BE2C (cell line): ENCODE measurements around the gene SPDYC.
A peak's percentile ranks its signal among the peaks of the same experiment; 100 is the strongest.
"Not testable (repeated sequence)": the region's sequence is repeated elsewhere in the genome, so short reads cannot be mapped to it uniquely, and the experiment has no call there.

Source experiments
- DNase-seq: peaks from one replicate; pipeline ENCODE4 v3.0.0-alpha.2; 2020
- H3K27me3 ChIP-seq: fragments of 250-450 bp; sonication (Bioruptor Pico); 2 replicates; pipeline ENCODE4 v1.5.1; 2020; ENCODE audit warnings: mild to moderate bottlenecking
- H3K36me3 ChIP-seq: fragments of 250-450 bp; sonication (Bioruptor Pico); 2 replicates; pipeline ENCODE4 v1.5.1; 2020; ENCODE audit warnings: mild to moderate bottlenecking
- H3K4me1 ChIP-seq: fragments of 250-450 bp; sonication (Bioruptor Pico); 2 replicates; pipeline ENCODE4 v1.5.1; 2020
- H3K4me3 ChIP-seq: 2 replicates; pipeline ENCODE4 v1.5.1; 2011; ENCODE audit warnings: low read depth, low read length
- H3K9me3 ChIP-seq: fragments of 250-450 bp; sonication (Bioruptor Pico); 2 replicates; pipeline ENCODE4 v1.5.1; 2020
- TF ChIP-seq, protein P1 (sequence below): IDR thresholded peaks from 2 replicates; pipeline ENCODE4 v1.5.1; 2012; ENCODE audit warnings: mild to moderate bottlenecking, low read depth, low read length

Gene SPDYC

GRCh38 chr11:65172600-65172999, 2.6 kb downstream of the SPDYC start:
- Histone ChIP-seq H3K4me3 (no peak overlapping the region), H3K4me1 (no peaks in the 10 kb centered on the region), H3K36me3 (no peaks in the 10 kb centered on the region), H3K27me3 (no peaks in the 10 kb centered on the region), H3K9me3 (no peaks in the 10 kb centered on the region)
- DNase-seq: no peak
- TF ChIP-seq, protein P1, sequence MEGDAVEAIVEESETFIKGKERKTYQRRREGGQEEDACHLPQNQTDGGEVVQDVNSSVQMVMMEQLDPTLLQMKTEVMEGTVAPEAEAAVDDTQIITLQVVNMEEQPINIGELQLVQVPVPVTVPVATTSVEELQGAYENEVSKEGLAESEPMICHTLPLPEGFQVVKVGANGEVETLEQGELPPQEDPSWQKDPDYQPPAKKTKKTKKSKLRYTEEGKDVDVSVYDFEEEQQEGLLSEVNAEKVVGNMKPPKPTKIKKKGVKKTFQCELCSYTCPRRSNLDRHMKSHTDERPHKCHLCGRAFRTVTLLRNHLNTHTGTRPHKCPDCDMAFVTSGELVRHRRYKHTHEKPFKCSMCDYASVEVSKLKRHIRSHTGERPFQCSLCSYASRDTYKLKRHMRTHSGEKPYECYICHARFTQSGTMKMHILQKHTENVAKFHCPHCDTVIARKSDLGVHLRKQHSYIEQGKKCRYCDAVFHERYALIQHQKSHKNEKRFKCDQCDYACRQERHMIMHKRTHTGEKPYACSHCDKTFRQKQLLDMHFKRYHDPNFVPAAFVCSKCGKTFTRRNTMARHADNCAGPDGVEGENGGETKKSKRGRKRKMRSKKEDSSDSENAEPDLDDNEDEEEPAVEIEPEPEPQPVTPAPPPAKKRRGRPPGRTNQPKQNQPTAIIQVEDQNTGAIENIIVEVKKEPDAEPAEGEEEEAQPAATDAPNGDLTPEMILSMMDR: no peak

DNA sequence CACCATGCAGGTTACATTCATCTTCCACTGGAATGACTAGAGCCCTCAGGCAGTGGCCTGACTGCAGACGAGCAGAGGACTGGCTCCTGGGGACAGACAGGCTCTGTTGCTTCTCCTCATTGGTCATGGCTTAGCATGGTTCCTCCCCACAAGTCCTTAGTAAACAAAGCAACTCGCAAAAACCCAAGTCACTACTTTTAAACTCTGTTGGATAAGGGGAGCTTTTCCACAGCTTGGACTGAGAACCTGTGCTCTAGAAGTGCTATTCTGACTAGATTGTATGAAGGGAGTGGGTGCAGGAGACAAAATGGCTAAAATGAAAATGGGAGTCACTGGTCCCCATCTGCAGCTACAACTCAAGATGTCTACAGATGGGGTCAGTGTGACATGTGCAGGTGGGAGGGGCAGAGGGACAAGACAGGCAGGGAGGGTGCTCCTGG, 4.6 kb downstream of the SPDYC start:
- H3K36me3 ChIP-seq, H3K4me1 ChIP-seq, H3K9me3 ChIP-seq, H3K27me3 ChIP-seq, H3K4me3 ChIP-seq: not testable (repeated sequence)
- DNase-seq: peak; percentile 20

DNA sequence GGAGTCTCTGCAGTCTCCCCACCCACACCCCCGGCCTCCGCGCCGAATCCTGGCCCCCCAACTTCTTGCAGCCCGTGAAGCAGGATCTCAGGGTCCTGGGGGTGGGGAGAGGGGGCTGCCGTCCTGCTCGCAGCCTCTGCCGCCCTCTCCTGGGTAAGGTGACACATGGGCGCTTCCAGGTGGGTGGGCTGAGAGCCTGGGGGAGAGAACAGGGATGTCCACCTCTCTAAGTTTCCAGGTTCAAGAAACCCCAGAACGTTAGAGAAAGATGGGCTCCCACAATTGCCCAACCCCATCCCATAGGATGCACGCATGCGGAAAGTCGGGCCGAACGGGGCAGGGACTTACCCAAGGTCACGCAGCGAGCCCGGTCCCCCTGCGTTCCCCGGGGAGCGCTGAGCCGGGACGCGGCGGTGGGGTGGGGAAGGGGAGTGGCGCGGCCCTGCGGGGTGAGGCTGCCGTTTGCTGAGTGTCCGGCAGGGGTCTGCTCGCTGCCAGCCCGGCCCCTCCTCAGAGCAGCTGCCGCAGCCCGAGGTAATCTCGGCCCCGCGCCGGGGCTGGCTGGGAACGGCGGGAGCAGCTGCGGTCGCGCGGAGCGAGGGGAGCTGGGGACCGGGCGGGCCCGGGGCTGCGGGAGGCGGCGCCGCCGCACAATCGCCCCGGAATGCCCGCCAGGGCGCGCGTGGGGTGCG, 11.0 kb downstream of the SPDYC start:
- TF ChIP-seq, protein P1: peak; percentile 17; the same call in 1 of the 2 replicates
- peak overlapping the region; percentile 60 for H3K4me3 ChIP-seq

DNA sequence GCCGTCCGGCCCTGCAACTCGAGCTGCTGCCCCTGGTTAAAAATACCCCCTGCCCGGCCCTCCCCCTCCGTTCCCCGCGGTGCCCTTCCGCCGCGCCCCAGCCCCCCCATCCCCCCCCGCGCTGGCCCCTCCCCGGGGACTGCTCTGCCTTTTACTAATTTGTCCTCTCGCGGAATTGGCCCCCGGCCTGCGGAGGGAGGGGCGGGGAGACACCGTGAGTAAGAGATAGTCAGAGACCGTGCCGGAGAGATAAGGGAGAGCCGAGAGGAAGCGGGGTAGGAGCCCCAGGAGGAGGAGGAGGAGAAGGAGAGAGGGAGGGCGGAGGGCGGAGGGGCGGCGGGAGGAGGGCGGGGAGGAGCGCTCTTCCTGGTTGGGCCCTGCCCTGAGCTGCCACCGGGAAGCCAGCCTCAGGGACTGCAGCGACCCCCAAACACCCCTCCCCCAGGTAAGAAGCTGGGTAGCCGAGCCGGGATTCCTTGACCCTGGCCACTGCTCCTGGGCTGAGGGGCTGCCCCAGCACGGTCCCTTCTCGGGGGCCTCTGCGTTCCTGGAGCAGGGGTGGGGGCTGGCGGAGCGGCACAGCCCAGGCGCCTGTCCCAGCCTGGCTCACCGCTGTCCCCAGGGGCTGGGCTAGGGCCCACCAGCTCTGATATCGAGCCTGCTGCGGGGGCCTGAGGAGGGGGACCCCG, 11.7 kb downstream of the SPDYC start, which contains the start of gene CAPN1:
CAPN1 (plus strand) TSS at position 360 of the 689 bp plus-strand sequence. CDS start 774 bp downstream, outside the sequence.
- Histone ChIP-seq H3K4me1 (no peaks in the 10 kb centered on the region), H3K4me3 (peak within 1 kb of the TSS; percentile 60), H3K27me3 (no peaks in the 10 kb centered on the region), H3K36me3 (no peaks in the 10 kb centered on the region), H3K9me3 (no peaks in the 10 kb centered on the region)
- DNase-seq: peak; percentile 71
- TF ChIP-seq, protein P1: no peak

More for the DNA sequence above, 11.0 kb downstream of the SPDYC start:
- H3K36me3 ChIP-seq: no peaks in the 10 kb centered on the region
- no peaks in the 10 kb centered on the region for H3K9me3 ChIP-seq
- DNase-seq: peak; percentile 82
- no peaks in the 10 kb centered on the region for H3K4me1 ChIP-seq
- H3K27me3 ChIP-seq: no peaks in the 10 kb centered on the region

- Histone ChIP-seq H3K9me3 (no peaks in the 10 kb centered on the region), H3K36me3 (no peaks in the 10 kb centered on the region), H3K4me1 (no peaks in the 10 kb centered on the region), H3K27me3 (no peaks in the 10 kb centered on the region), H3K4me3 (peak overlapping the region; percentile 60)
- DNase-seq: no peak
- TF ChIP-seq, protein P1: no peak
Measured at GRCh38 chr11:65182258-65183170, 12.5 kb downstream of the SPDYC start.

DNA sequence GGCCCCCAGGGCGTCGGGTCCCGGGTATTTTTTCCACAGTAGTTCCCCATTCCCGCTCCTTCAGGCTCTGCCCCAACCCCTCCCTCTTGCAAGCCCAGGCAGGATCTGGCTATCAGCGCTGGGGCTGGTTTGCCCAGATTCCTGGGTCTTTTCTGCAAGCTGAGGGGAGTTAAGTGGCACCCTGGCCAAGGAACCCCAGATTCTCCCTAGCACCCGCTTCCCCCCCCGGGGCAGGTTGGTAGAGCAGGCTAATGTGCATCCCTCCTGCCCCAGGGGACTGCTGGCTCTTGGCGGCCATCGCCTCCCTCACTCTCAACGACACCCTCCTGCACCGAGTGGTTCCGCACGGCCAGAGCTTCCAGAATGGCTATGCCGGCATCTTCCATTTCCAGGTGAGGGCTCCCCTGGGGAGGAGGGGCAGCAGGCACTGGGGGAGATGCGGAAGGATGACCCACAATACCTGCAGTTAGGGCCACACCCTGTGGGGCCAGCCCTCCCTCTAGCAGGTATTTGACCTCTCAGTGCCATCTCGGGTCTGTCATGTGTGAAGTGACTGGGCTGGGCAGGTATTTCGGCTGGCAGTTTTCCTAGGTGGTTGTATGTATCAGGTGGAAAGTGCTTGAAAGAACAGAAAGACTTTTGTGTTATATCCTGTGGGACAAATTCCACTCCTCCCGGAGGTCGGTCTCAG, 13.3 kb downstream of the SPDYC start:
- TF ChIP-seq, protein P1: no peak
- H3K27me3 ChIP-seq: no peaks in the 10 kb centered on the region
- no peaks in the 10 kb centered on the region for H3K36me3 ChIP-seq
- H3K4me3 ChIP-seq: no peak overlapping the region
- DNase-seq: no peak
- no peaks in the 10 kb centered on the region for H3K4me1 ChIP-seq
- no peaks in the 10 kb centered on the region for H3K9me3 ChIP-seq
